Measurements from ENCODE around the gene IVL.

GRCh38 chr1:152901631-152902030, 6.7 kb upstream of the IVL start:
- TF ChIP-seq POLR2A (IDR thresholded peaks at IDR 0.05; ENCODE audit: borderline replicate concordance, extremely low read depth, insufficient read depth, insufficient read length), result no peak
- TF ChIP-seq CTCF (IDR thresholded peaks at IDR 0.05 in 2 of 3, conservative IDR thresholded peaks at IDR 0.05 in 1 of 3; ENCODE audit: borderline replicate concordance in 1 of 3, insufficient read depth in 1 of 3, low read depth in 2 of 3, low read length in 2 of 3), result no peak
- no peak for TF ChIP-seq CEBPB (IDR thresholded peaks at IDR 0.05; ENCODE audit: low read depth)
- TF ChIP-seq ZBTB33 (IDR thresholded peaks at IDR 0.05; ENCODE audit: extremely low read depth, insufficient replicate concordance, low read length), result no peak
- no peak for TF ChIP-seq EGR1 (IDR thresholded peaks at IDR 0.05; ENCODE audit: low read depth)
- no peak for TF ChIP-seq EZH2phosphoT487 (IDR thresholded peaks at IDR 0.05; ENCODE audit: borderline replicate concordance)
- no peak for TF ChIP-seq ZNF274 (IDR thresholded peaks at IDR 0.05; ENCODE audit: low read depth, low read length)
- TF ChIP-seq POLR2AphosphoS5 (IDR thresholded peaks at IDR 0.05; ENCODE audit: low read depth, low read length), result no peak
- no peak for TF ChIP-seq SRF (IDR thresholded peaks at IDR 0.05; ENCODE audit: low read depth)
- TF ChIP-seq YY1 (IDR thresholded peaks at IDR 0.05; ENCODE audit: extremely low read depth, insufficient replicate concordance, low read depth, low read length), result no peak
- no peak for TF ChIP-seq RAD21 (IDR thresholded peaks at IDR 0.05; ENCODE audit: low read depth)
- no peak for TF ChIP-seq EZH2 (IDR thresholded peaks at IDR 0.05)
- no peak for TF ChIP-seq MAX (IDR thresholded peaks at IDR 0.05)
- no peak for TF ChIP-seq REST (IDR thresholded peaks at IDR 0.05; ENCODE audit: low read depth)

Measured in HCT116 (cell line).